ENCODE data around the gene FOXC1. TPM values are rescaled to one million over a fixed set of nuclear protein-coding genes. Genes with fewer than 3 reads are reported as not detected.

FOXC1 gene
- total and polyA plus RNA-seq, 10 of the 15 experiments (the other 5 are each of a cell fraction or from before 2014, with no cell fraction given): 0.13 to 1.5 (median 0.48) TPM; not detected in 2

- H3K27ac ChIP-seq (ENCODE audit: control insufficient read depth, insufficient read depth): no peak overlapping the region
- no peaks in the 10 kb centered on the region for H3K36me3 ChIP-seq (ENCODE audit: control insufficient read depth in 2 of 2, insufficient read depth in 2 of 2, low read length in 1 of 2)
- H3K4me1 ChIP-seq (ENCODE audit: control insufficient read depth, insufficient read depth, low read length): no peaks in the 10 kb centered on the region
- no peak for ATAC-seq
- H2AFZ ChIP-seq (ENCODE audit: control insufficient read depth, low read depth, low read length): no peak overlapping the region
- in situ Hi-C loops (cut with MboI): no loop called here
- WGBS (ENCODE audit: insufficient coverage, insufficient replicate concordance, low lambda C conversion rate, missing lambda C conversion rate): 68% methylated on average over 7 of the region's 7 CpGs
- RAD21 ChIA-PET (ENCODE audit: unreplicated experiment): no interaction called here
- POLR2A ChIA-PET: no interaction called here
- no peak for DNase-seq (ENCODE audit: low read depth, low spot score)
- H3K79me2 ChIP-seq (ENCODE audit: control insufficient read depth, insufficient read depth, low read length): no peaks in the 10 kb centered on the region
- no peak for FAIRE-seq
- H3K9ac ChIP-seq (ENCODE audit: control insufficient read depth, insufficient read depth, low read length): no peak overlapping the region
- H3K4me2 ChIP-seq (ENCODE audit: control insufficient read depth, insufficient read depth): no peak overlapping the region
- H3K27me3 ChIP-seq (replicated peaks in 1 of 2; ENCODE audit: control insufficient read depth in 2 of 2, insufficient read depth in 2 of 2, low read length in 1 of 2): no peaks in the 10 kb centered on the region
- H3K9me3 ChIP-seq (replicated peaks; ENCODE audit: control insufficient read depth, insufficient read depth, low read length): no peaks in the 10 kb centered on the region
- H3K4me3 ChIP-seq: no peak overlapping the region
- BruUV-seq (replicated peaks): no TSS peak
- intact Hi-C loops (cut with micrococcal nuclease; ENCODE audit: unreplicated experiment): no loop called here
- SMC1A ChIA-PET (ENCODE audit: uncharacterized antibody, unreplicated experiment): no interaction called here
- CTCF ChIA-PET: no interaction called here
- H4K20me1 ChIP-seq (ENCODE audit: control insufficient read depth, insufficient read depth): no peaks in the 10 kb centered on the region
- TF ChIP-seq PRDM15 (CRISPR knock-in tag; IDR thresholded peaks at IDR 0.05) (no peak), ZNF592 (IDR thresholded peaks at IDR 0.05) (no peak), BHLHE40 (IDR thresholded peaks at IDR 0.05; ENCODE audit: borderline replicate concordance in 1 of 2, low read depth in 2 of 2, low read length in 1 of 2) (no peak), SP1 (IDR thresholded peaks at IDR 0.05; ENCODE audit: low read depth, low read length) (no peak), LARP7 (IDR thresholded peaks at IDR 0.05) (no peak), PAX5 (IDR thresholded peaks at IDR 0.05; ENCODE audit: borderline replicate concordance, low read depth, low read length) (no peak), KAT2A (conservative IDR thresholded peaks at IDR 0.05; ENCODE audit: control insufficient read depth, low read depth, low read length) (no peak), NKRF (conservative IDR thresholded peaks at IDR 0.05) (no peak), RAD51 (IDR thresholded peaks at IDR 0.05) (no peak), PBX3 (IDR thresholded peaks at IDR 0.05; ENCODE audit: insufficient replicate concordance, low read depth, low read length) (no peak), PML (IDR thresholded peaks at IDR 0.05; ENCODE audit: low read length) (no peak), RFX5 (IDR thresholded peaks at IDR 0.05; ENCODE audit: low read depth, low read length) (no peak)
Observed at GRCh38 chr6:1643111-1643510, 33.4 kb downstream of the FOXC1 start.

Data from GM12878 (cell line).